CD4-positive, alpha-beta T cell (primary cell): ENCODE measurements around the gene SFXN5. TPM values are rescaled to one million over a fixed set of nuclear protein-coding genes. Genes with fewer than 3 reads are reported as not detected.

Experiments used
- ATAC-seq: fragments of 200-7000 bp; cut with Tn5 transposase; one replicate; pipeline ENCODE4 v1.10.0; 2022; ENCODE audit warnings: mild to moderate bottlenecking; ENCODE audit not compliant: poor library complexity
- CTCF ChIA-PET: fragments of 350-600 bp; sonication (Branson Sonifier 250); formaldehyde crosslinking; loops from one replicate; lab custom pipeline; 2021; ENCODE audit warnings: antibody characterized with exemption, inconsistent platforms; lab: Charles Lee
- POLR2A ChIA-PET: fragments of 350-600 bp; sonication (Branson Sonifier 250); formaldehyde crosslinking; loops from one replicate; lab custom pipeline; 2021; ENCODE audit warnings: antibody characterized with exemption, inconsistent platforms; lab: Charles Lee
- DNase-seq, 14 experiments: peaks; one replicate each; pipeline ENCODE4 v3.0.0-alpha.2; 2013 to 2020; ENCODE audit warnings: mixed read lengths in 2 of 14
- H3K27ac ChIP-seq, 2 donors: one replicate each; pipeline versions ENCODE4 v1.5.1 to v1.7.0; 2013; ENCODE audit warnings: low read length in 2 of 2, low read depth in 1 of 2, mild to moderate bottlenecking in 1 of 2
- H3K27me3 ChIP-seq, 2 experiments: 1 replicate in 1 of 2; 2 replicates in 1 of 2; pipeline versions ENCODE4 v1.6.1 to v1.7.0; 2013; ENCODE audit warnings: low read length in 2 of 2, control low read depth in 1 of 2, mild to moderate bottlenecking in 1 of 2, moderate library complexity in 1 of 2; ENCODE audit not compliant: insufficient read depth in 2 of 2, control insufficient read depth in 1 of 2
- H3K36me3 ChIP-seq: one replicate; pipeline ENCODE4 v1.6.1; 2013; ENCODE audit warnings: low read length, control low read depth; ENCODE audit not compliant: insufficient read depth
- H3K4me1 ChIP-seq: one replicate; pipeline ENCODE4 v1.6.1; 2013; ENCODE audit warnings: low read length, control low read depth; ENCODE audit not compliant: insufficient read depth
- H3K4me3 ChIP-seq: one replicate; pipeline ENCODE4 v1.5.1; 2013; ENCODE audit warnings: mild to moderate bottlenecking, low read length, moderate library complexity
- H3K9me3 ChIP-seq, 2 experiments: 1 replicate in 1 of 2; 2 replicates in 1 of 2; pipeline versions ENCODE4 v1.6.1 to v1.7.0; 2013; ENCODE audit warnings: low read length in 2 of 2, mild to moderate bottlenecking in 2 of 2, control low read depth in 1 of 2, moderate library complexity in 1 of 2; ENCODE audit not compliant: control insufficient read depth in 1 of 2, insufficient read depth in 1 of 2
- H3K27ac Mint-ChIP-seq: one replicate; pipeline ENCODE4 v1.8.0; 2020; ENCODE audit warnings: mixed read lengths
- H3K27me3 Mint-ChIP-seq: one replicate; pipeline ENCODE4 v1.8.0; 2021; ENCODE audit warnings: mixed read lengths
- H3K36me3 Mint-ChIP-seq: one replicate; pipeline ENCODE4 v1.8.0; 2021; ENCODE audit warnings: low read depth, mixed read lengths
- H3K4me1 Mint-ChIP-seq: one replicate; pipeline ENCODE4 v1.8.0; 2021; ENCODE audit warnings: low read depth, mixed read lengths
- H3K4me3 Mint-ChIP-seq: one replicate; pipeline ENCODE4 v1.8.0; 2020; ENCODE audit warnings: mild to moderate bottlenecking, mixed read lengths
- H3K9me3 Mint-ChIP-seq: one replicate; pipeline ENCODE4 v1.8.0; 2020; ENCODE audit warnings: mixed read lengths
- CTCF ChIP-seq: fragments of 200-600 bp; IDR thresholded peaks from one replicate; pipeline ENCODE4 v1.8.0; 2022; ENCODE audit warnings: antibody characterized with exemption, mild to moderate bottlenecking
- intact Hi-C, 2 experiments: fragments of 100-400 bp; cut with DNase I in 1 of 2; cut with micrococcal nuclease in 1 of 2; formaldehyde crosslinking; loops; one replicate each; pipeline versions ENCODE4 v1.15.1 to v1.9.0; 2023 to 2025; cut with DNase I, micrococcal nuclease
- total RNA-seq, 174 experiments: library from RNA in 2 of 174; stranded (reverse) in 2 of 174; gene quantifications; one replicate each; pipeline ENCODE4 v1.2.3 and lab custom pipeline; 2021 to 2026

Gene SFXN5
- total RNA-seq, 2 experiments from 2014 or later = 5.1 to 5.4 TPM

- Mint-ChIP-seq H3K9me3 (no peaks in the 10 kb centered on the region), H3K4me1 (no peaks in the 10 kb centered on the region), H3K36me3 (no peaks in the 10 kb centered on the region), H3K27ac (no peak overlapping the region), H3K4me3 (no peak overlapping the region), H3K27me3 (no peaks in the 10 kb centered on the region)
- Histone ChIP-seq H3K27me3 (no peaks in the 10 kb centered on the region), H3K4me3 (no peak overlapping the region), H3K9me3 (no peaks in the 10 kb centered on the region), H3K4me1 (no peaks in the 10 kb centered on the region), H3K36me3 (no peaks in the 10 kb centered on the region), H3K27ac (no peak overlapping the region)
- intact Hi-C loops = loop anchor here in 1 of 2 experiments (5.0 kb wide), 2 partner anchors 72 to 92 kb away; no protein-coding TSS in a partner anchor
- POLR2A ChIA-PET = no interaction called here
- CTCF ChIA-PET = interaction anchor here (1.2 kb wide), 1 partner anchor 182 kb away, joined by 9 read pairs; no protein-coding TSS in a partner anchor
- ATAC-seq (no peak), DNase-seq (no peak)
- no peak for TF ChIP-seq CTCF
Observed at GRCh38 chr2:72994991-72995380, 76.5 kb downstream of the SFXN5 start.

- Mint-ChIP-seq H3K4me3 (no peak overlapping the region), H3K4me1 (no peaks in the 10 kb centered on the region), H3K27ac (no peak overlapping the region), H3K27me3 (no peaks in the 10 kb centered on the region), H3K9me3 (no peaks in the 10 kb centered on the region), H3K36me3 (no peaks in the 10 kb centered on the region)
- Histone ChIP-seq H3K4me3 (no peak overlapping the region), H3K27me3 (no peaks in the 10 kb centered on the region), H3K27ac (no peak overlapping the region), H3K4me1 (no peaks in the 10 kb centered on the region), H3K9me3 (no peaks in the 10 kb centered on the region), H3K36me3 (no peaks in the 10 kb centered on the region)
- no peak for TF ChIP-seq CTCF
- intact Hi-C loops = loop anchor here in 1 of 2 experiments (5.0 kb wide), 2 partner anchors 73 to 93 kb away; no protein-coding TSS in a partner anchor
- DNase-seq = no peak
- ChIA-PET POLR2A (no interaction called here), CTCF (interaction anchor here (1.2 kb wide), 1 partner anchor 183 kb away, joined by 9 read pairs; no protein-coding TSS in a partner anchor)
- no peak for ATAC-seq
Observed at GRCh38 chr2:72994282-72994990, 77.1 kb downstream of the SFXN5 start.

GRCh38 chr2:72993933-72994280 is 77.6 kb downstream of the SFXN5 start:
- no peaks in the 10 kb centered on the region for H3K9me3 Mint-ChIP-seq
- H3K27ac ChIP-seq = no peak overlapping the region
- H3K36me3 ChIP-seq = no peaks in the 10 kb centered on the region
- no peaks in the 10 kb centered on the region for H3K27me3 Mint-ChIP-seq
- no peak for TF ChIP-seq CTCF
- ATAC-seq = no peak
- no peak overlapping the region for H3K4me3 Mint-ChIP-seq
- no peaks in the 10 kb centered on the region for H3K27me3 ChIP-seq
- H3K4me3 ChIP-seq = no peak overlapping the region
- intact Hi-C loops = loop anchor here (1.0 to 5.0 kb wide), 4 partner anchors 73 to 183 kb away; no protein-coding TSS in a partner anchor
- H3K36me3 Mint-ChIP-seq = no peaks in the 10 kb centered on the region
- no peaks in the 10 kb centered on the region for H3K4me1 Mint-ChIP-seq
- no peak overlapping the region for H3K27ac Mint-ChIP-seq
- POLR2A ChIA-PET = no interaction called here
- H3K4me1 ChIP-seq = no peaks in the 10 kb centered on the region
- CTCF ChIA-PET = interaction anchor here (1.2 kb wide), 1 partner anchor 184 kb away, joined by 9 read pairs; no protein-coding TSS in a partner anchor
- H3K9me3 ChIP-seq = no peaks in the 10 kb centered on the region
- DNase-seq = no peak
